ENCODE data around the gene EIF3D.

Gene EIF3D

GRCh38 chr22:36481393-36482168 is 47.4 kb downstream of the EIF3D start, which contains the start of gene TXN2:
TSS of gene TXN2 (minus strand) at chr22:36481640. CDS start at chr22:36480837, 803 bp downstream.
- no peak for TF ChIP-seq JUND (IDR thresholded peaks at IDR 0.05; ENCODE audit: low read depth)
- DNase-seq (ENCODE audit: low read depth in 1 of 2, low spot score in 1 of 2): peak; percentile 69 to 95
- in situ Hi-C loops (cut with HindIII; ENCODE audit: low pct_unique_long_range_greater_than_20kb, low sequenced_read_pairs): no loop called here

GRCh38 chr22:36480941-36481392 is 48.0 kb downstream of the EIF3D start:
- in situ Hi-C loops (cut with HindIII; ENCODE audit: low pct_unique_long_range_greater_than_20kb, low sequenced_read_pairs): no loop called here
- TF ChIP-seq JUND (IDR thresholded peaks at IDR 0.05; ENCODE audit: low read depth): no peak
- DNase-seq (ENCODE audit: low read depth in 1 of 2, low spot score in 1 of 2): no peak

- in situ Hi-C loops (cut with HindIII; ENCODE audit: low pct_unique_long_range_greater_than_20kb, low sequenced_read_pairs): no loop called here
- TF ChIP-seq JUND (IDR thresholded peaks at IDR 0.05; ENCODE audit: low read depth): no peak
- DNase-seq (ENCODE audit: low read depth in 1 of 2, low spot score in 1 of 2): no peak
Measured at GRCh38 chr22:36478966-36479365, 50.0 kb downstream of the EIF3D start.

- no peak for DNase-seq (ENCODE audit: low read depth in 1 of 2, low spot score in 1 of 2)
- in situ Hi-C loops (cut with HindIII; ENCODE audit: low pct_unique_long_range_greater_than_20kb, low sequenced_read_pairs): no loop called here
- TF ChIP-seq JUND (IDR thresholded peaks at IDR 0.05; ENCODE audit: low read depth): no peak
Measured at GRCh38 chr22:36475341-36475740, 53.6 kb downstream of the EIF3D start.

GRCh38 chr22:36472689-36473088 is 56.3 kb downstream of the EIF3D start:
- no peak for DNase-seq (ENCODE audit: low read depth in 1 of 2, low spot score in 1 of 2)
- no peak for TF ChIP-seq JUND (IDR thresholded peaks at IDR 0.05; ENCODE audit: low read depth)
- in situ Hi-C loops (cut with HindIII; ENCODE audit: low pct_unique_long_range_greater_than_20kb, low sequenced_read_pairs): no loop called here

GRCh38 chr22:36471341-36471821 is 57.6 kb downstream of the EIF3D start:
- no peak for DNase-seq (ENCODE audit: low read depth in 1 of 2, low spot score in 1 of 2)
- in situ Hi-C loops (cut with HindIII; ENCODE audit: low pct_unique_long_range_greater_than_20kb, low sequenced_read_pairs): no loop called here
- TF ChIP-seq JUND (IDR thresholded peaks at IDR 0.05; ENCODE audit: low read depth): no peak

GRCh38 chr22:36470994-36471331 is 58.0 kb downstream of the EIF3D start:
- in situ Hi-C loops (cut with HindIII; ENCODE audit: low pct_unique_long_range_greater_than_20kb, low sequenced_read_pairs): no loop called here
- no peak for TF ChIP-seq JUND (IDR thresholded peaks at IDR 0.05; ENCODE audit: low read depth)
- no peak for DNase-seq (ENCODE audit: low read depth in 1 of 2, low spot score in 1 of 2)

GRCh38 chr22:36470162-36470993 is 58.6 kb downstream of the EIF3D start:
- in situ Hi-C loops (cut with HindIII; ENCODE audit: low pct_unique_long_range_greater_than_20kb, low sequenced_read_pairs): no loop called here
- TF ChIP-seq JUND (IDR thresholded peaks at IDR 0.05; ENCODE audit: low read depth): no peak
- peak; percentile 41 to 84 for DNase-seq (ENCODE audit: low read depth in 1 of 2, low spot score in 1 of 2)

GRCh38 chr22:36469094-36469710 is 59.8 kb downstream of the EIF3D start:
- DNase-seq (ENCODE audit: low read depth in 1 of 2, low spot score in 1 of 2): no peak
- in situ Hi-C loops (cut with HindIII; ENCODE audit: low pct_unique_long_range_greater_than_20kb, low sequenced_read_pairs): no loop called here
- TF ChIP-seq JUND (IDR thresholded peaks at IDR 0.05; ENCODE audit: low read depth): no peak

GRCh38 chr22:36467946-36468345 is 61.0 kb downstream of the EIF3D start:
- in situ Hi-C loops (cut with HindIII; ENCODE audit: low pct_unique_long_range_greater_than_20kb, low sequenced_read_pairs): no loop called here
- TF ChIP-seq JUND (IDR thresholded peaks at IDR 0.05; ENCODE audit: low read depth): no peak
- peak in 1 of 2 experiments; percentile 46 for DNase-seq (ENCODE audit: low read depth in 1 of 2, low spot score in 1 of 2)

GRCh38 chr22:36467042-36467810 is 61.7 kb downstream of the EIF3D start:
- TF ChIP-seq JUND (IDR thresholded peaks at IDR 0.05; ENCODE audit: low read depth): no peak
- no peak for DNase-seq (ENCODE audit: low read depth in 1 of 2, low spot score in 1 of 2)
- in situ Hi-C loops (cut with HindIII; ENCODE audit: low pct_unique_long_range_greater_than_20kb, low sequenced_read_pairs): no loop called here

- no peak for DNase-seq (ENCODE audit: low read depth in 1 of 2, low spot score in 1 of 2)
- TF ChIP-seq JUND (IDR thresholded peaks at IDR 0.05; ENCODE audit: low read depth): no peak
- in situ Hi-C loops (cut with HindIII; ENCODE audit: low pct_unique_long_range_greater_than_20kb, low sequenced_read_pairs): no loop called here
Measured at GRCh38 chr22:36466258-36466657, 62.7 kb downstream of the EIF3D start.
